Heart left ventricle (tissue), 16 donors: ENCODE measurements around the gene NFKBIB. TPM values are rescaled to one million over a fixed set of nuclear protein-coding genes. Genes with fewer than 3 reads are reported as not detected.

Experiments used
- ATAC-seq, 4 donors: fragments of 200-7000 bp; cut with Tn5 transposase; one replicate each; pipeline ENCODE4 v1.9.1; 2020 to 2022; ENCODE audit warnings: moderate library complexity in 4 of 4, mild to moderate bottlenecking in 3 of 4, moderate number of reproducible peaks in 1 of 4
- DNase-seq, 5 donors: peaks; one replicate each; pipeline ENCODE4 v3.0.0-alpha.2; 2020
- H3K27ac ChIP-seq, 12 donors: fragments of 200-600 bp; sonication (generic) in 4 of 12; one replicate each; pipeline versions ENCODE4 v1.5.0 to v1.8.0; 2016 to 2022; ENCODE audit warnings: mild to moderate bottlenecking in 2 of 12
- H3K27me3 ChIP-seq, 9 donors: fragments of 200-600 bp; sonication (generic) in 2 of 9; one replicate each; pipeline versions ENCODE4 v1.5.1 to v1.8.0; 2016 to 2022; ENCODE audit warnings: mild to moderate bottlenecking in 3 of 9
- H3K36me3 ChIP-seq, 9 donors: fragments of 200-600 bp; sonication (generic) in 2 of 9; one replicate each; pipeline versions ENCODE4 v1.5.0 to v1.8.0; 2018 to 2022; ENCODE audit warnings: mild to moderate bottlenecking in 2 of 9
- H3K4me1 ChIP-seq, 12 donors: fragments of 200-600 bp; sonication (generic) in 4 of 12; one replicate each; pipeline versions ENCODE4 v1.5.0 to v1.8.0; 2016 to 2022; ENCODE audit warnings: mild to moderate bottlenecking in 3 of 12
- H3K4me3 ChIP-seq, 12 donors: fragments of 200-600 bp; sonication (generic) in 4 of 12; one replicate each; pipeline versions ENCODE4 v1.5.0 to v1.8.0; 2017 to 2022; ENCODE audit warnings: mild to moderate bottlenecking in 9 of 12, moderate library complexity in 4 of 12
- H3K9me3 ChIP-seq, 12 donors: fragments of 200-600 bp; sonication (generic) in 4 of 12; one replicate each; pipeline versions ENCODE4 v1.5.0 to v1.8.0; 2016 to 2022; ENCODE audit warnings: mild to moderate bottlenecking in 1 of 12
- POLR2A ChIP-seq, 2 donors: fragments of 450-650 bp; IDR thresholded peaks; one replicate each; pipeline ENCODE4 v1.6.1; 2017; ENCODE audit warnings: antibody characterized with exemption in 2 of 2, mild to moderate bottlenecking in 2 of 2, moderate library complexity in 2 of 2
- WGBS, 4 donors: extraction: QIAGEN DNeasy Blood & Tissue Kit in 2 of 4; methylation state at CpG; one replicate each; pipeline versions ENCODE4 v1.1.5 to v1.1.7; 2013 to 2018; 5-methylcytosine and 5-hydroxymethylcytosine counted together
- intact Hi-C, 10 donors: fragments of 100-400 bp; cut with DNase I; formaldehyde crosslinking; loops; one replicate each; pipeline versions ENCODE4 v1.11.1 to v1.14.2; 2022
- polyA plus RNA-seq, 2 donors: library from polyadenylated mRNA; stranded (reverse); fragments of 200-250 nt; gene quantifications; one replicate each; pipeline ENCODE4 v1.2.3, GENCODE V29; 2013
- total RNA-seq, 9 donors: library from RNA; depleted of rRNA in 2 of 9; stranded (reverse); fragments of >200 nt in 2 of 9; fragmentation: NEBNext Ultra II Directional in 3 of 9; extraction: Animal tissue kit (Norgen Biotek cat#: 25700) in 3 of 9; gene quantifications; one replicate each; pipeline versions ENCODE4 v1.1.0 to v1.2.4, GENCODE V29; 2016 to 2023
- TF ChIP-seq, protein P1 (sequence below), 12 donors: fragments of 200-600 bp; sonication (generic) in 4 of 12; IDR thresholded peaks; one replicate each; pipeline versions ENCODE4 v1.5.0 to v1.8.0; 2018 to 2022; ENCODE audit warnings: antibody characterized with exemption in 12 of 12, mild to moderate bottlenecking in 5 of 12
- donor health status: ischemic (EF 13 %, LVEDD 7.1; RV severe dilation, severe dysfunction).
- donor health status: healthy with polysubstance abuse.
- donor health status: DM: no; HTN: yes; CAD: no.
- donor health status: DM: no; HTN: no; CAD: no.
- donor health status: ischemic (EF 25% LVEDD 6.9; RV normal size, moderate dysfunction).
- donor health status: ischemic (EF 25% LVEDD 5.7; RV mildly dilated, moderate dysfunction).
- donor health status: healthy.
- donor health status: DM: yes; HTN: yes; CAD: no.
- donor health status: ischemic (EF 35%, LVEDD 5.7; RV mildly dilated, moderate dysfunction).
- donor health status: nonischemic (EF 11% LVEDD 7.7; RV severe dilation, severe dysfunction).
- donor health status: DM: yes; HTN: yes; CAD: no.
- donor health status: PGD.
- donor health status: ischemic (EF 29% LVEDD 5.4; RV normal size, mild dysfunction).
- donor health status: nonischemic (EF 23%, LVEDD 6.1; RV moderate dilation, normal function).

NFKBIB gene
- total and polyA plus RNA-seq, 11 donors, result 17.2 to 90.4 (median 24.0) TPM

DNA sequence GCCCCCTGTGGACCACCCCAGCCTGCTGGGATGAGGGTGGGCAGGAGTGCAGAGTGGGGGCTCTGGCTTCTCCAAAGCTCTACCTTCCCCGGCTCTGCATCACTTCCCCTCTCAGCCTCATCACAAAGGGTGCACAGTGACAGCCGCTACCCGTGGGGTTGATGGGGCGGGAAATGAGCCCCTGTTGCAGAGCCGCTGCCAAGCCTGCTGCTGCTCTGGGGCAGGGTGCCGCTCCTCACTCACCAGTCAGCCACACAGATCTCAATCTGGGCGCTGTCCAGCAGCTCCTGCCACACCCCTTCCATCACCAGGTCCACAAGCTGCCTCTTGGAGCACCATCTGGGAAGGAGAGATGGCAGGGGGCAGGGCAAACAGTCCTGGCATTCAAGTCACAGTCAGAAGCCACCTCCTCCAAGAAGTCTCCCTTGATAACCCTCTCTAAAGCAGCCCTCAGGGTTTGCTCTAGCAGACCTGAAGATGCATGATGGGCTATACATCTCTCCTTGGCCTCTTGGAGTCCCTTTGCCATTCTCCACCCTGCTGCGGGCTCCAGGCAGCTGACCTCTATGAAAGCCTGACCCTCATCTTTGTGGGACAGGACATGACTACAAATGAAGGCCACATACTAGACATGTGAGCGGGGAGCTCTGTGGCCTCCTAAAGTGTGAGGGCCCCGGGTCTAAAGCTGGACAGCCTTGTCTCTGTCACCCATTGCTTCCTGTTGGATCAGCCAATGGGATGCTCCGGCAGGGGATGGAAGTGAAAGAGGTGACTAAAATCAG is 46.7 kb downstream of the NFKBIB start:
- no peak for DNase-seq
- no peak for TF ChIP-seq POLR2A (IDR thresholded peaks at IDR 0.05)
- TF ChIP-seq, protein P1, sequence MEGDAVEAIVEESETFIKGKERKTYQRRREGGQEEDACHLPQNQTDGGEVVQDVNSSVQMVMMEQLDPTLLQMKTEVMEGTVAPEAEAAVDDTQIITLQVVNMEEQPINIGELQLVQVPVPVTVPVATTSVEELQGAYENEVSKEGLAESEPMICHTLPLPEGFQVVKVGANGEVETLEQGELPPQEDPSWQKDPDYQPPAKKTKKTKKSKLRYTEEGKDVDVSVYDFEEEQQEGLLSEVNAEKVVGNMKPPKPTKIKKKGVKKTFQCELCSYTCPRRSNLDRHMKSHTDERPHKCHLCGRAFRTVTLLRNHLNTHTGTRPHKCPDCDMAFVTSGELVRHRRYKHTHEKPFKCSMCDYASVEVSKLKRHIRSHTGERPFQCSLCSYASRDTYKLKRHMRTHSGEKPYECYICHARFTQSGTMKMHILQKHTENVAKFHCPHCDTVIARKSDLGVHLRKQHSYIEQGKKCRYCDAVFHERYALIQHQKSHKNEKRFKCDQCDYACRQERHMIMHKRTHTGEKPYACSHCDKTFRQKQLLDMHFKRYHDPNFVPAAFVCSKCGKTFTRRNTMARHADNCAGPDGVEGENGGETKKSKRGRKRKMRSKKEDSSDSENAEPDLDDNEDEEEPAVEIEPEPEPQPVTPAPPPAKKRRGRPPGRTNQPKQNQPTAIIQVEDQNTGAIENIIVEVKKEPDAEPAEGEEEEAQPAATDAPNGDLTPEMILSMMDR (IDR thresholded peaks at IDR 0.05), result no peak

DNA sequence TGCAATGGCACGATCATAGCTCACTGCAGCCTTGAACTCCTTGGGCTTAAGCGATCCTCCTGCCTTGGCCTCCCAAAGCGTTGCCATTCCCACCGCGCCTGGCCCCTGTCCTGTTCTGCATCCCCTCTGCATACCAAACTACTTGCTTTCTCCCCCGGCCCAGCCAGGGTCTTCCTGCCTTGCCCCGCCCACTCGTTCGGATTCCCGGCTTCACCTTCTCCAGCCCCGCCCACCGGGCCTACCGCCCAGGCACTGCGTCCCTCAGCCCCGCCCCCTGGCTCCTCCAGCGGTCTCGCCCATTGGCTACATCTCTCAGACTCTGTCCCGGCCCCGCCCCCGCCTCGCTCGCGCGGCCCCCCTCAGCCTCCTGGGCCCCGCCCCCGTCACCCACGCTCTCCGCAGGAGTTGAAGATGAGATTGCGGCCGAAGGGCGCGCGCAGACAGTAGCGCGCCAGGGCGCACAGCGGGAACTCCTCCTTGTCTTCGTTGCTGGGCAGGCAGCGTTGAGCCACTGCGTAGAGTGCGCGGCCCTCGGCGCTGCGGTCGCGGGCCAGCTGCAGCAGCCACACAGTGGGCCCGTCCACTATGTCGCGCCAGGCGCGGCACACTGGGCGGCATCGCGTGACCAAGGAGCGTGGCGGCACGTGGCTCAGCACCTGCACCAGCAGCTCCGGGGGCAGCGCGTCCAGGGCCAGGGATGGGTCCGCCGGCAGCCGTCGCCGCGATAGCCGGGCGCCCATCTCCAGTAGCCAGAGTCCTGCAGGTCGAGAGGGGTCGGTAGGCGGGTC is 50.0 kb downstream of the NFKBIB start:
- DNase-seq (peak; percentile 85 to 93 (median 90)), ATAC-seq (peak; percentile 90 to 98 (median 96))
- Histone ChIP-seq H3K4me1 (peaks cover 3 to 12% (median 8%) of the 10 kb centered on the region in 12 donors), H3K36me3 (peaks cover 0 to 6% (median 0%) of the 10 kb centered on the region in 9 donors), H3K9me3 (no peaks in the 10 kb centered on the region), H3K4me3 (peak overlapping the region in 11 of 12 donors; percentile 9 to 50 (median 44)), H3K27me3 (peaks cover 0 to 11% (median 0%) of the 10 kb centered on the region in 9 donors), H3K27ac (no peak overlapping the region)
- 5 to 10% (median 8%) methylated on average over 27 to 72 of the region's 72 CpGs for WGBS, 4 donors
- intact Hi-C loops, result loop anchor here in 4 of 10 donors (5.0 to 10.0 kb wide), 4 partner anchors 345 to 535 kb away; partner anchors contain the start of gene LRFN1 (in 1 of the 4)
- TF ChIP-seq POLR2A (IDR thresholded peaks at IDR 0.05), result no peak
- TF ChIP-seq, protein P1 (IDR thresholded peaks at IDR 0.05), result no peak

More for the DNA sequence above, 46.7 kb downstream of the NFKBIB start:
- Histone ChIP-seq H3K27me3 (peaks cover 0 to 11% (median 0%) of the 10 kb centered on the region in 9 donors), H3K36me3 (peaks cover 0 to 6% (median 0%) of the 10 kb centered on the region in 9 donors), H3K4me1 (peaks cover 3 to 12% (median 8%) of the 10 kb centered on the region in 12 donors), H3K4me3 (no peak overlapping the region), H3K27ac (no peak overlapping the region), H3K9me3 (no peaks in the 10 kb centered on the region)
- no peak for ATAC-seq
- WGBS, 4 donors, result 86 to 92% (median 90%) methylated on average over 4 to 11 of the region's 11 CpGs
- intact Hi-C loops, result loop anchor here in 1 of 10 donors (10.0 kb wide), 1 partner anchor 342 kb away; no protein-coding TSS in a partner anchor

DNA sequence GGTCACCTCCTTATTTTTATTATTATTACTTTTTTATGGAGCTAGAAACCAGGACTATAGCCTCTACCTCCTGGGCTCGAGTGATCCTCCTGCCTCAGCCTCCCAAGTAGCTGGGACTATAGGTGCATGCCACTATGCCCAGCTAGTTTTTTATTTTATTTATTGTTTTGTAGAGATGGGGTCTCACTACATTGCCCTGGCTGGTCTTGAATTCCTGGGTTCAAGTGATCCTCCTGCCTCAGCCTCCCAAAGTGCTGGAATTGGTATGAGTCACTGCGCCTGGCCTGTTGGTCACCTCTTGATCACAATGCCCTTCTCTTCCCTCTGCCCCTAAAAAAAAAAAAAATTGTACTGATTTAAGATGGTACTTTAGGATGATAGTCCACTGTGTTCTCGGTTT is 51.4 kb downstream of the NFKBIB start:
- Histone ChIP-seq H3K4me1 (peaks cover 3 to 12% (median 8%) of the 10 kb centered on the region in 12 donors), H3K4me3 (no peak overlapping the region), H3K36me3 (peaks cover 0 to 6% (median 0%) of the 10 kb centered on the region in 9 donors), H3K9me3 (no peaks in the 10 kb centered on the region), H3K27ac (no peak overlapping the region), H3K27me3 (peaks cover 0 to 11% (median 0%) of the 10 kb centered on the region in 9 donors)
- ATAC-seq (no peak), DNase-seq (no peak)
- TF ChIP-seq POLR2A (IDR thresholded peaks at IDR 0.05), result no peak
- TF ChIP-seq, protein P1 (IDR thresholded peaks at IDR 0.05), result no peak
- 63 to 96% (median 83%) methylated on average over 3 of the region's 3 CpGs for WGBS, 4 donors
- intact Hi-C loops, result loop anchor here in 3 of 10 donors (5.0 to 10.0 kb wide), 3 partner anchors 374 to 536 kb away; partner anchors contain the start of gene LRFN1 (in 1 of the 3)
